ENCODE data around the gene CGGBP1.
A peak's percentile ranks its signal among the peaks of the same experiment; 100 is the strongest.

The CGGBP1 gene, protein sequence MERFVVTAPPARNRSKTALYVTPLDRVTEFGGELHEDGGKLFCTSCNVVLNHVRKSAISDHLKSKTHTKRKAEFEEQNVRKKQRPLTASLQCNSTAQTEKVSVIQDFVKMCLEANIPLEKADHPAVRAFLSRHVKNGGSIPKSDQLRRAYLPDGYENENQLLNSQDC

DNA sequence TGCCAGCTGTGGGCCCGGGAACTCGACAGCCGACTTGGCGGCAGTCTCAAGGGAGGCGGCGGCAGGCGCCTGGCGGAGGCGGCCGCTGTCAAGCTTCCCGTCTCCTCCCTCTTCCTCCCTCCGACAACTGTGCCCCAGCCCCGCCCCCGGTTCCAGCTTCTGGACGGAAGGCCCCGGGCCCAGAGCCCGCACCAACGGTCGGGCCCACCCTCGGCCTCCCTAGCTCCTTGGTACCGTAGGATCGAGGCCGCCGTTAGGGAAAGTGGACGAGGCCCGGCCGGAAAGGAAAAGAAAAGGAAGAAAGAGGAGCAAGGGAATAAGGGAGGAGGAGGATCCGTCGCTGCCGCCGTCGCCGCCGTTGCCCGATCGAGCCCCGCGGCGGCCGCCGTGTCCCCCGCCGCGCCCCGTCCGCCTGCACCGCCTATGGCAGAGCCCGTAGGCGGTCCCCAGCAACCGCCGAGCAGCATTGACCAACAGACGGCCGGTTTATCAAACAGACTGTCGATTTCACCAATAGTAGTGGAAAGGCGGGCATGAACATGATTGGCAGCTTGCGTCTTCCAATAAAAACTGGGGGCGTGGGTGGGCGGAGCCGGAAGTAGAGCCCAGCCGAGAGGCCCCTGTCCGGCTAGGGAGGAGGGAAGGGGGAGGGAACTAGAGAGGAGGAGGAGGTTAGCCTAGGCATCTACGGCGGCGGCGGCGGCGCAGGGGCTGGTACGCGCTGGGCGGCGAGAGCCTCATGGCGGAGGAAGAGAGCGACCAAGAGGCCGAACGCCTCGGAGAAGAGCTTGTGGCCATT, at the start of gene CGGBP1, which contains the start of gene ZNF654:
CGGBP1 (minus strand) TSS at position 425 of the 799 bp plus-strand sequence. CDS start 3,029 bp downstream, outside the sequence.
ZNF654 (plus strand) TSS at position 675 of the 799 bp plus-strand sequence; CDS start at position 740, 65 bp downstream.
- Histone ChIP-seq H3K36me3 (ENCODE audit: control insufficient read depth, insufficient read depth, low read length) (peaks cover 23% of the 10 kb centered on the region), H3K27ac (ENCODE audit: low read depth, low read length) (peak within 1 kb of the TSS; percentile 91; the same call in 1 of the 2 replicates), H3K4me1 (ENCODE audit: control insufficient read depth, insufficient read depth, low read length) (peaks cover 9% of the 10 kb centered on the region), H3K9ac (ENCODE audit: low read length) (peak within 1 kb of the TSS; percentile 93), H3K9me3 (ENCODE audit: control insufficient read depth, insufficient read depth, low read depth, low read length) (no peaks in the 10 kb centered on the region), H3K27me3 (ENCODE audit: control insufficient read depth, insufficient read depth, low read length) (no peaks in the 10 kb centered on the region), H3K4me3 (ENCODE audit: low read depth, low read length) (peak within 1 kb of the TSS; percentile 98)

DNA sequence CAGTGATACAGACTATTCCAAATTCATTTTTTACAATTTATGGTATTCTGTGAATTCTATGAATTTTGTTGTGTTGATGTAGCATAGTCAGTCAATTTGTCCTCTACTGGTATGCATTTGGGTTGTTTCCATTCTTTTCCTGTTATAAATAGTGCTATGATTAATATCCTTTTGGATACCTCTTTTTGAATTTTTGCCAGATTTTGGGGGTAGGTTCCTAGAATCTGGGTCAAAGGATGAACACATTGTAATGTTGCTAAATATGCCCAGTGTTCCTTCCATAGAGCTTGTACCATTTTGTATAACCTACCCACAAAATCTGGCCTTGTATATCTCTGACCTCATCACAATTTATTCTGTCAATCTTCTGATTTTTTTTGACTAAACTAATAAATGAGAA, 46.5 kb upstream of the CGGBP1 start:
- H3K4me3 ChIP-seq (ENCODE audit: low read depth, low read length) = no peak overlapping the region
- no peak overlapping the region for H3K9ac ChIP-seq (ENCODE audit: low read length)
- no peaks in the 10 kb centered on the region for H3K36me3 ChIP-seq (ENCODE audit: control insufficient read depth, insufficient read depth, low read length)
- H3K27me3 ChIP-seq (ENCODE audit: control insufficient read depth, insufficient read depth, low read length) = no peaks in the 10 kb centered on the region
- H3K9me3 ChIP-seq (ENCODE audit: control insufficient read depth, insufficient read depth, low read depth, low read length) = no peaks in the 10 kb centered on the region
- no peak overlapping the region for H3K27ac ChIP-seq (ENCODE audit: low read depth, low read length)
- H3K4me1 ChIP-seq (ENCODE audit: control insufficient read depth, insufficient read depth, low read length) = no peaks in the 10 kb centered on the region

DNA sequence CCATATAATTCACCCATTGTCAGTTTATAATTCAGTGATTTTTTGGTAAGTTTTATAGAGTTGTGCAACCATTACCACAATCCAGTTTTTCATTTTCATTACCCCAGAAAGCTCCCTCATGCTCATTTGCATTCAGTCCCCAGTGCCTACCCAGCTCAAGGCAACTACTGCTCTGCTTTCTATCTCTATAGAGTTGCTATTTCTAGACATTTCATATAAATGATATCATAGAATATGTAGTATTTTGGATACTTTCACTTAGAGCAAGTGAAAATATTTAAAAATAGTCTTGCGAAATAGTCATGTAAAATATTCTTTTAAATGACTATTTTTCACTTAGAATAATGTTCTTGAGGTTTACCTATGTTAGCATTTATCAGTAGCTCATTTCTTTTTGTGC, 42.3 kb upstream of the CGGBP1 start:
- Histone ChIP-seq H3K4me1 (ENCODE audit: control insufficient read depth, insufficient read depth, low read length) (no peaks in the 10 kb centered on the region), H3K27ac (ENCODE audit: low read depth, low read length) (no peak overlapping the region), H3K27me3 (ENCODE audit: control insufficient read depth, insufficient read depth, low read length) (no peaks in the 10 kb centered on the region), H3K9me3 (ENCODE audit: control insufficient read depth, insufficient read depth, low read depth, low read length) (no peaks in the 10 kb centered on the region), H3K4me3 (ENCODE audit: low read depth, low read length) (no peak overlapping the region), H3K36me3 (ENCODE audit: control insufficient read depth, insufficient read depth, low read length) (no peaks in the 10 kb centered on the region), H3K9ac (ENCODE audit: low read length) (no peak overlapping the region)

DNA sequence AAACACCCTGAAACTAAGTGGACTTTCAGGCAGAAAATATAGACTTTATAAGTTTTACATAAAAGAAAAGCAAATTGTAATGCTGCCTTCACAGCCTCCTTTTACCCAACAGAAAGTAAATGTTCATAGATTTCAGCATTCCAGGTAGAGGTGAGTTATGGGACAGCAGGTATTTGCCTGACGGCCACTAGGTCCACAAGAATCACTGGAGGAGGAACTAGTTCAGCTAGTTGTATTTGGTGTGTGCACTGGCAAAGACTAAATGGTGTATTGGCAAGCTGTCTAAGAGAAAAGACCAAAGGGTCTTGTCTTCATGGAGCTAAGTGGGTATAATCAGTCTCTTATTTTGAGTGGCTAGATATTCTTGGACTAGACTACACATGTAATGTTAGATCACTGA, 34.5 kb upstream of the CGGBP1 start:
- H3K36me3 ChIP-seq (ENCODE audit: control insufficient read depth, insufficient read depth, low read length) = peaks cover 13% of the 10 kb centered on the region
- no peak overlapping the region for H3K27ac ChIP-seq (ENCODE audit: low read depth, low read length)
- H3K9me3 ChIP-seq (ENCODE audit: control insufficient read depth, insufficient read depth, low read depth, low read length) = 0 out of 2 replicates have a peak, but pooled peaks cover 4% of the 10 kb centered on the region
- no peaks in the 10 kb centered on the region for H3K27me3 ChIP-seq (ENCODE audit: control insufficient read depth, insufficient read depth, low read length)
- H3K9ac ChIP-seq (ENCODE audit: low read length) = no peak overlapping the region
- H3K4me3 ChIP-seq (ENCODE audit: low read depth, low read length) = no peak overlapping the region
- no peaks in the 10 kb centered on the region for H3K4me1 ChIP-seq (ENCODE audit: control insufficient read depth, insufficient read depth, low read length)

- H3K4me3 ChIP-seq (ENCODE audit: low read depth, low read length) = no peak overlapping the region
- H3K4me1 ChIP-seq (ENCODE audit: control insufficient read depth, insufficient read depth, low read length) = no peaks in the 10 kb centered on the region
- H3K36me3 ChIP-seq (ENCODE audit: control insufficient read depth, insufficient read depth, low read length) = peaks cover 18% of the 10 kb centered on the region
- no peak overlapping the region for H3K27ac ChIP-seq (ENCODE audit: low read depth, low read length)
- 0 out of 2 replicates have a peak, but pooled peaks cover 4% of the 10 kb centered on the region for H3K9me3 ChIP-seq (ENCODE audit: control insufficient read depth, insufficient read depth, low read depth, low read length)
- H3K27me3 ChIP-seq (ENCODE audit: control insufficient read depth, insufficient read depth, low read length) = no peaks in the 10 kb centered on the region
- no peak overlapping the region for H3K9ac ChIP-seq (ENCODE audit: low read length)
Measured at GRCh38 chr3:88092270-88092669, 33.5 kb upstream of the CGGBP1 start.

- Histone ChIP-seq H3K4me3 (ENCODE audit: low read depth, low read length) (no peak overlapping the region), H3K9ac (ENCODE audit: low read length) (no peak overlapping the region), H3K4me1 (ENCODE audit: control insufficient read depth, insufficient read depth, low read length) (no peaks in the 10 kb centered on the region), H3K36me3 (ENCODE audit: control insufficient read depth, insufficient read depth, low read length) (peaks cover 18% of the 10 kb centered on the region), H3K27me3 (ENCODE audit: control insufficient read depth, insufficient read depth, low read length) (no peaks in the 10 kb centered on the region), H3K27ac (ENCODE audit: low read depth, low read length) (no peak overlapping the region), H3K9me3 (ENCODE audit: control insufficient read depth, insufficient read depth, low read depth, low read length) (0 out of 2 replicates have a peak, but pooled peaks cover 4% of the 10 kb centered on the region)
Measured at GRCh38 chr3:88090681-88091080, 31.9 kb upstream of the CGGBP1 start.

GRCh38 chr3:88084097-88084501, 25.3 kb upstream of the CGGBP1 start:
- H3K4me1 ChIP-seq (ENCODE audit: control insufficient read depth, insufficient read depth, low read length) = no peaks in the 10 kb centered on the region
- H3K9me3 ChIP-seq (ENCODE audit: control insufficient read depth, insufficient read depth, low read depth, low read length) = no peaks in the 10 kb centered on the region; the same call in 1 of the 2 replicates
- H3K4me3 ChIP-seq (ENCODE audit: low read depth, low read length) = no peak overlapping the region
- H3K27me3 ChIP-seq (ENCODE audit: control insufficient read depth, insufficient read depth, low read length) = no peaks in the 10 kb centered on the region
- H3K9ac ChIP-seq (ENCODE audit: low read length) = no peak overlapping the region
- H3K36me3 ChIP-seq (ENCODE audit: control insufficient read depth, insufficient read depth, low read length) = peaks cover 4% of the 10 kb centered on the region; the same call in 1 of the 2 replicates
- no peak overlapping the region for H3K27ac ChIP-seq (ENCODE audit: low read depth, low read length)

- H3K9ac ChIP-seq (ENCODE audit: low read length) = no peak overlapping the region
- H3K9me3 ChIP-seq (ENCODE audit: control insufficient read depth, insufficient read depth, low read depth, low read length) = no peaks in the 10 kb centered on the region; the same call in 1 of the 2 replicates
- H3K27ac ChIP-seq (ENCODE audit: low read depth, low read length) = no peak overlapping the region
- H3K4me3 ChIP-seq (ENCODE audit: low read depth, low read length) = no peak overlapping the region
- no peaks in the 10 kb centered on the region for H3K4me1 ChIP-seq (ENCODE audit: control insufficient read depth, insufficient read depth, low read length)
- peaks cover 4% of the 10 kb centered on the region; the same call in 1 of the 2 replicates for H3K36me3 ChIP-seq (ENCODE audit: control insufficient read depth, insufficient read depth, low read length)
- H3K27me3 ChIP-seq (ENCODE audit: control insufficient read depth, insufficient read depth, low read length) = no peaks in the 10 kb centered on the region
Measured at GRCh38 chr3:88082854-88083253, 24.0 kb upstream of the CGGBP1 start.

DNA sequence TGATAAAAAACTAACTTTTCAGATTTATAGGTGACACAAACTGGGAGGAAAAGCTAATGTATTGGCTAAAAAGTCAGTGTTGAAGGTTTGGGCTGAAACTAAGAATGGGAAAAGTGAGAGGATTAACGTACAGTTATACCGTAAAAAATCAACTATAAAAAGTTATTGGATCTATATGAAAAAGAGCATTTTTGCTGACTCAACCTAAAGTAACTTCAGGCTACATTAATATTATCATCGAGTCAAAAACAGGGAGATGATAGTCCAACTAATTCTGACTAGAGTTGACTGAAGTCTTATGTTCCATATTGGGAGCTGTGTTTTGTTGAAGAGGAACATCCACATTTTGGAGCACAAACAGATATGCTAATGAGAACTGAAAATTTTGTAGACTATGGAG, 20.1 kb upstream of the CGGBP1 start:
- Histone ChIP-seq H3K4me3 (ENCODE audit: low read depth, low read length) (no peak overlapping the region), H3K27me3 (ENCODE audit: control insufficient read depth, insufficient read depth, low read length) (no peaks in the 10 kb centered on the region), H3K9me3 (ENCODE audit: control insufficient read depth, insufficient read depth, low read depth, low read length) (no peaks in the 10 kb centered on the region; the same call in 1 of the 2 replicates), H3K9ac (ENCODE audit: low read length) (no peak overlapping the region), H3K4me1 (ENCODE audit: control insufficient read depth, insufficient read depth, low read length) (no peaks in the 10 kb centered on the region), H3K36me3 (ENCODE audit: control insufficient read depth, insufficient read depth, low read length) (no peaks in the 10 kb centered on the region), H3K27ac (ENCODE audit: low read depth, low read length) (no peak overlapping the region)

DNA sequence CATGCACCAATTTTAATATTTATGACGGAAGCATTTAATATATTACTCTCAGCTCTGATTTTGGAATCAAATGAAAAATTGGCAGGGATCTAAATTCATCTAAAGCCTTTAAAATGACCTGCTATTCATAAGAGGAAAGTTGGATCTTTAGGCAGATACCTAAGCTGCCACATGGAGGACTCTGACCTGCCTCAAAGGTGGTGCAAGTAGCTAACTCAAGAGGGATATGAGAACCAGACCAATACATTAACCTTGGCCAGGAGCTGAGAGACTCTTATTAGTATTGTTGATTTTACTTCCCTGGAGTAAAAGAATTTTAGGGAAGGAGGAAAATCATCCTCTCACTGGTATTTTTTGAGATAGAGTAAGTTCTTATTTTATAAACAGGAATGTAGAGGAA, 17.9 kb upstream of the CGGBP1 start:
- Histone ChIP-seq H3K4me1 (ENCODE audit: control insufficient read depth, insufficient read depth, low read length) (no peaks in the 10 kb centered on the region), H3K9me3 (ENCODE audit: control insufficient read depth, insufficient read depth, low read depth, low read length) (no peaks in the 10 kb centered on the region; the same call in 1 of the 2 replicates), H3K36me3 (ENCODE audit: control insufficient read depth, insufficient read depth, low read length) (no peaks in the 10 kb centered on the region), H3K27ac (ENCODE audit: low read depth, low read length) (no peak overlapping the region), H3K27me3 (ENCODE audit: control insufficient read depth, insufficient read depth, low read length) (no peaks in the 10 kb centered on the region), H3K9ac (ENCODE audit: low read length) (no peak overlapping the region), H3K4me3 (ENCODE audit: low read depth, low read length) (no peak overlapping the region)

DNA sequence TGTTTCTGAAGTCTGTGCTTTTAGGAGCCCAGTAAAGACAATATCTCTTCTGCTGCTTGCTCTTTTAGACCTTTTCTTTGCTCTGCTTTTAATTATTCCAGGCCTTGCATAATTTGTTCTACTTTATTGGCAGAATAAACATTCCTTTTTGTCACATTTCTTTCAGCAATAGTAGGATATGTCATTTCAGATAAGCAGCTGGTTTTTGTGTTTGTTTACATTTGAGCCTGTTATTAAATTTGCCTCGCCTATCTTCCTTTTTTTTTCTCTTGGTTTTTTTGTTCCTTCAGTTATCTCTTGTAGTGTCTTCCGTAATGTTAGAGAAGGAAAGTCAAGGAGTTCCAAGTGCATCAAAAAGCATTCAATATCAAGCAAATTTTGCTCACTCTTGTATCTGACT, 16.7 kb upstream of the CGGBP1 start:
- Histone ChIP-seq H3K9ac (ENCODE audit: low read length) (no peak overlapping the region), H3K27me3 (ENCODE audit: control insufficient read depth, insufficient read depth, low read length) (no peaks in the 10 kb centered on the region), H3K4me1 (ENCODE audit: control insufficient read depth, insufficient read depth, low read length) (no peaks in the 10 kb centered on the region), H3K27ac (ENCODE audit: low read depth, low read length) (no peak overlapping the region), H3K36me3 (ENCODE audit: control insufficient read depth, insufficient read depth, low read length) (no peaks in the 10 kb centered on the region), H3K9me3 (ENCODE audit: control insufficient read depth, insufficient read depth, low read depth, low read length) (no peaks in the 10 kb centered on the region; the same call in 1 of the 2 replicates), H3K4me3 (ENCODE audit: low read depth, low read length) (no peak overlapping the region)
